Measurements from ENCODE around the gene JPH2.
A peak's percentile ranks its signal among the peaks of the same experiment; 100 is the strongest.

JPH2 gene

GRCh38 chr20:44102582-44102981 lies 84.4 kb downstream of the JPH2 start:
- no peak for DNase-seq (ENCODE audit: low read depth)

DNA sequence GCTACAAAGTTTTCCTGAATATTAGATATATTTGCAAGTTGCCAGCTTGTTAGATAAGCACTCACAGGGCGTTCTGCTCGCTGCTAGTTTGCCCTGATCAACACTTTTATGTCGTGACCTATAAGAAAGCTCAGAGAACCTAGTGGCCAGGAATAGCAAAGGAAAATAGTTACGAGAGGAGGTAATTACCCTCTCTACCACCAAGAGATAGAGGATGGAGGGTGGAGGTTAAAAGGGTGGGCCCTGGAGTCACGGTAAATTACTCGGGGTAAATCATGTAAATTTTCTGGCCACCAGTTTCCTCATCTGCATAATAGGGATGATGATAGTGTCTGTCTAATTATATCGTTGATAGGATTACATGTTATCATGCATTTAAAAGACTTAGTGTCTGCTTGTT lies 87.2 kb downstream of the JPH2 start:
- DNase-seq (ENCODE audit: low read depth): no peak

- DNase-seq (ENCODE audit: low read depth): no peak
These were observed 88.3 kb downstream of the JPH2 start for GRCh38 chr20:44098657-44099056.

DNA sequence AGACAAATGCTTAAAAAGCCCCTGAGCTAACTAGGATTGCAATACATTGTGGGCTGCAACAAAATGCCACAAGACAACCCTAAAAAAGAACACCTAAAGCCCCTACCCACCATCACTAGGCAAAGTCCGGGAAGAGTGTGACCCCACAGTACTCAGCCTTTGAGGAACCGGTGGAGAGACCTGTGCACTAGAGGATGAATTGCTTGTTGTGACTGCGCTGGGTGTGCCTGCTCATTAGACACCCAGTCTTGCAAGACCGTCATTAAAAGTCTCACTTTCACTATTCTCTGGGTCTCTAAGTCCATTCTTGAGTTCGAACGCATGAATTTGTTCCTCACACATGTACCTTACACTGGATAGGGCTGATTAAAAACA lies 88.7 kb downstream of the JPH2 start:
- DNase-seq (ENCODE audit: low read depth): no peak

- DNase-seq (ENCODE audit: low read depth): no peak
These were observed 89.3 kb downstream of the JPH2 start for GRCh38 chr20:44097521-44098255.

DNA sequence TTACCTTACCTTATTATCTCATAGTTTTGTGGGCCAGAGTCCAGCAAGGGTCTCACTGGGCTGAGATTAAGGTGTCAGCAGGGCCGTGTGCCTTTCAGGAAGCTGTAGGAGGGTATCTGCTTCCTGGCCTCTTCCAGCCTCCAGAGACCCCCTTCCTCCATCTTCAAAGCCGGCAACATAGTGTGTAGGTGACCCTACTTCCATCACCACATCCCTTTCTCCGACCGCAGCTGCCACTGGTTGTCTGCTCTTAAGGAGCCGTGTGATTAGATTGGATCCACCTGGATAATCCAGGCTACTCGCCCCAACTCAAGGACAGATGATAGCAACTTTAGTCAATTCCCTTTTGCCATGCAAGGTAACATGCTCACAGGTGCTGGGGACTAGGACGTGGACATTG lies 91.2 kb downstream of the JPH2 start:
- no peak for DNase-seq (ENCODE audit: low read depth)

- no peak for DNase-seq (ENCODE audit: low read depth)
These were observed 93.8 kb downstream of the JPH2 start for GRCh38 chr20:44093249-44093582.

- DNase-seq (ENCODE audit: low read depth): peak; percentile 25
These were observed 94.3 kb downstream of the JPH2 start for GRCh38 chr20:44092551-44093248.

DNA sequence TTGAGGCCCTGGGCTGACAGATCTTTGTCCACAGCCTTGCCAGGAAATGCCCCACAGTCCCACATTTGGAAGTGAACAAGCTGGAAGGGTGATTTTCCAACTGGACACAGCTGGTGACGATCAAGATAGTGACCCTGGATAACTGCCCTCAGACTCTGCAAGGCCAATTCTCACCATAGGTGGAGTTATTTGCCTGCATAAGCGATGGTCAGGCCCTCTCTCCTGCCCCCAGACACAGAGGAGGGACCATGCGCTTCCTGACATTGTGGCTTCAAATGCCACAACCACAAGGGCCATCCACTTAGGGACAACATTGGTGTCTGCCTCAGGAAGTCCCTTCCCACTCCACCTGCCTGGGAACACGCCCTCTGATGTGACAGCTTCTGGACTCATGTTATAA lies 96.0 kb downstream of the JPH2 start:
- DNase-seq (ENCODE audit: low read depth): no peak

DNA sequence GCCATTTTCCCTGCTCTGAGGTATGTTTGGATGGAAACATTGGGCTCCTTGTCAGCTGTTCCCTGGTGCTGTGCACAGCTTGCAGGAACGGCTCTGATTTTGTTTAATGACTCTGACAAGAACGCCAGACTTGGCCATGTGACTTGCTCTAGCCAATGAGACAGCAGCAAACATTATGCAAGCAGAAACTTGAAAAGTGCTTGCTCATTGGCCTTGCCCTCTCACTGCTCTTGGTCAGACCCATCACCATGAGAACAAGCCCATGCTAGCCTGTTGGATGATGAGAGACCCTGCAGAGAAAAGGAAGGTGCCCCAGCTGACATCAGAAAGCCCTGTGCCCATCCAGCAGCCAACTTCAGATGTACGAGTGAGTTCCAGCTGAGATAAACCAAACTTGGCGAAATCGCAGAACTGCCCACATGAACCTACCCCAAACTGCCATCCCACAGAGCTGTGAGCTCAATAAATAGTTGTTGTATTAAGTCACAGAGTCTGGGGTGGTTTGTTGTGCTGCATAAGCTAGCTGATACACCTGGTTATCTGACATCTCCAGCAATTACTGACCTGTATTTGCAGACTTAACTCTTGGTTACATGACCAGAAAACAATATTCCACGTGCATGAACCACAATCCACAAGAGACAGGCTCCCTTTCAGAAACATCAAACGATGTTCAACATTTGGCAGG lies 96.9 kb downstream of the JPH2 start:
- no peak for DNase-seq (ENCODE audit: low read depth)

DNA sequence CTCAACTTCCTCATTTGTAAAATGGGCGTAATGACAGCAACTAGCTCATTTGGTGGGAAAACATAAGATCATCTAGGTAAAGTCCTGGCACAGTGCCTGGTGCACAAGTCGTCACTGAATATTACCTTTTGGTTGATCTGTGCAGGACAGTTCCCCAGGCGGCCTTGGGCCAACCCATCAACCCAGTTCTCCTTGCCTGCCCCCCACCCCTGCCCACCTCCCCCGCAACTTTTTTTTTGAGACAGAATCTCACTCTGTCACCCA lies 99.2 kb downstream of the JPH2 start:
- no peak for DNase-seq (ENCODE audit: low read depth)

DNA sequence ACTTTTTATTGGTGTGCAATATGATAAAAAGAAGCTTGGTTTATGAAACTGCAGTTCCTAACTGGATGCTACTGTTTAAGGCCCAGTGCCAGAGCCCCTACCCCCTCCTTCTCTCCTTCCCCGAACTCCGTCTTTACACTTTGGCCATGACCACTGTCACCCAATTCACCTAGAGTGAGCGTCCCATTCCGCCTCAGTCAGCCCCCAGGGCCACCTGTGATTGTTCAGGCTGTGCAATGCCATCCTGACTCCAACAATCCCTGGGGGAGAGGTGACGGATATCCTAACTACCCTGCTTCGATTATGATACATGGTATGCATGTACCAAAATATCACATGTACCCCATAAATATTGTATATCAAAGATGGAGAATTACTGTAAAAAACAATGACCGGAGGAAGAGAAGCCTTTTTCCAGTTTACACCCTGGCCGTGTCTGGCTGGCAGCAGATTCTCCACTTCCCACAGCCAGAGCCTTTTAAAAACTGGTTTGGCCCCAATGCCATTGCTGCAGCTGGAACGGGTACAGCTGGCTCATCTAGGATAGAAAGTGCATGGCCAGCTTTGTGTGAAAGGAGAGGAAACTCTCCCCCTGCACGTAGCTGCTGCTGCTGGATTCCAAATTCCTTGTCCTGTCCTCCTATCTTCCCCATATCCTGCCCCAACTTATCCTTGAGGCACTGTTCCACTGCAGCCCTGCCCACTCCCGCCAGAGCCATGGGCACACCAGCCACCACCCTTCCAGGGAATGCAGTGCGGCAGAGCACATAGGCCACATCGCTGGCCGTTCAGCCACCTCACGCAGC lies 99.7 kb downstream of the JPH2 start:
- no peak for DNase-seq (ENCODE audit: low read depth)

DNA sequence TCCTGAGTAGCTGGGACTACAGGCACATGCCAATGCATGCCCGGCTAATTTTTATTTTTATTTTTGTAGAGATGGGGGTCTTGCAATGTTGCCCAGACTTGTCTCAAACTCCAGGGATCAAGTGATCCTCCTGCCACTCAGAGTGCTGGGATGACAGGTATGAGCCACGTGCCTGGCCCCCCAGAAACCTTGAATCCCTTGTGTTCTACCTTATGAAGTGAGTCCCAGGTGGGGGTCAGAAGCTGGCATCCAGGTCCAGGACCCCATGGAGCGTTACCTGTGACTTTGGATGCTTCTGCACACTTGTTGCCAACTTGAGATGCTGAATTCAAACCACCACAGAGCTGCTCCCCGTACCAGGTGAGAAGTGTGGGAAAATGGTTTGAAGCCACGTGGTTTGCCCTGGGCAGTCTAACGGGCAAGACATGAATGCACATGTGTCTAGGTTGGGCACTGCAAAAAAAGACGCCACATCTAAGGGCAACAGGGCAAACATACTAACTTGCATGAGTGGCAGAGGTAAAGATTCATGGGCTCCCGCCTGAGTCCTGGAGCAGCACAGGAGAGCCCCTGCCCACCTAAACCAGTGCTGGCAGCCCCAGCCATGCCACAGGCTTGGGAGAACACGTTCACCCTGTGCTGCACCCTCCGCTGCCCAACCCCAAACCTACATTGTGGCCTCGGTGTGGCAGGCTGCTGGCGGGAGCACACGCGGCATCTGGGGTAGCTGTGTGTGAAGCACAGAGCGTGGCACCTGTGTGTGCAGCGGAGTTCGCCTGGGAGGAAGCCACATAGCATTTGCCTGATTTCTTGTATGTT lies 101.2 kb downstream of the JPH2 start:
- DNase-seq (ENCODE audit: low read depth): no peak

GRCh38 chr20:44084891-44085290 lies 102.1 kb downstream of the JPH2 start:
- DNase-seq (ENCODE audit: low read depth): no peak

DNA sequence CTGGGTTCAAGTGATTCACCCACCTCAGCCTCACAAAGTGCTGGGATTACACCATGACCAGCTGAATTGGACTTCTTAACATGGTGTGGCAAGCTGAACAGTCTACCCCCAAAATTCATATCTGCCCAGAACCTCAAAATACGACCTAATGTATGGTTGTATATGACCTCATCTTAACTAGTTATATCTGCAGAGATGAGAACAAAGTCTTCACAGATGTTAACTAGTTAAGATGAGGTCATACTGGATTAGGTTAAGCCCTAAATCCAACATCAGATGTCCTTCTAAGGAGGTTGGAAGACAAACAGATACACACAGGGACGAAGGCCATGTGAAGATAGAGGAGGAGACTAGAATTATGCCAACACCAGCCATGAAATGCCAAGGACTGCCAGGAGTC lies 102.5 kb downstream of the JPH2 start:
- DNase-seq (ENCODE audit: low read depth): no peak

DNA sequence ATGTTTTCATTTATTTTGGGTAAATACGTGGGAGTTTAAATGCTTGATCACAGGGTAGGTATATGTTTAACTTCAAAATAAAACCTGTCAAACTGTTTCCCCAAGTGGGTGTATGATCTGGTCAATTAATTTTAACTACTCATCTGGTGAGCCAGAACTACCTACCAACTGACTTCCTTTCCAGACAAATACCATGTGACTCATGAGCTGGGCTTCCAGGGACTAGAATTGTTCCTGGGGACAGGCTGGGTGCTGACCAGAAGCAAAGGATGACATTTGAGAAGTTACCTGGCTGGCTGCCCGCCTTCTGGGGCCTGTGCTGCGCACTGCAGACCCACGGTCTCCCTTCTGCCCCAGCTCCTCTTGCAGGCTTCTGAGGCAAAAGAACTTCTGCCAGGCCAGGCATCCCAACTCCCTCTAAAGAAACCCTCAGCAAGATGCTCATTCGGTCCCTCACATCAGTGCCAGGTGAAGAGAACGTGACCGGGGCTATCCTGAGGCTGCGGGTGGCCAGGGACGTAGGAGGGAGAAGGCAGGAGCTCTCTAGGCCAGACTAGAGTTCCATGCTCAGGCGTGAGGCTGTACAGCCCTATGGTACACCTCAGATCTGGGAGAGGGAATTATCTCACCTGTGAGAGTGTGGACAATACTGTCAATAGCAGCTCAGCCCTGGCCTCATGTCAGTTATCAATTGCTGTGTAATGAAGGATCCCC lies 103.6 kb downstream of the JPH2 start:
- no peak for DNase-seq (ENCODE audit: low read depth)

DNA sequence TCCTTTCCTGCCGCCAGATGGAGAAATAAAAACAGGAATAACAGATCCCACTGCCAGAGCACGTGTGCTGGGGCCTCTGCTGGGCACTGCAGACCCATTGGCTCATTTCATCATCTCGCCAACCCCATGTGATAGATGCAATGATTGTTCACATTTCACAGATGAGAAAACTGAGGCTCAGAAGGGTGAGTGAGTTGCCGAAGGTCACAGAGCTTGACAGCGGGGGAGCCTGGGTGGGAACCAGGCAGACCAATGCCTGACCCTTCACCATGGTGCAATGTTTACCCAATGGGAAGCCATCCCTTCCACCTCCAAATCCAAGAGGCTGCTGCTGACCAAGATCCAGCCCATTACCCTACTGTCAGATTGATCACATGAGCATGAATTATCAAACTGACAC lies 105.1 kb downstream of the JPH2 start:
- no peak for DNase-seq (ENCODE audit: low read depth)

- no peak for DNase-seq (ENCODE audit: low read depth)
These were observed 105.5 kb downstream of the JPH2 start for GRCh38 chr20:44081476-44081875.

GRCh38 chr20:44080646-44081267 lies 106.2 kb downstream of the JPH2 start:
- peak; percentile 71 for DNase-seq (ENCODE audit: low read depth)

DNA sequence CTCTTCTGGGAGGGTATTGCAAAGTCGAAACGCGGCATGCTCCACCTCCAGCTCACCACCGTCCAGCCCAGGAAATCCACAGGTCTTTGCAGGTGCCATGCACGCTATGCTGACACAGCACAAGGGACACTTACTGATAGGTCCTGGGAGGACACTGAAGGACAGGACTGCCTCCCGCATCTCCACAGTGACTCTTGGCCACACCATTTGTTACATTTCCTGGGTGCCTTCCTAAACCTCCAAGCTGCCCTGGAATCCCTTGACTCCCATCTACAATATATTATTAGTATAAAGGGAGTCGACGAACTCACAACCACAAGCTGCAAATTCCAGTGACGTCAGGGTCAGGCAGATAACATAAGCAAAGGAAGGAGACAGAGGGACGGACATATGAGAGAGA lies 106.9 kb downstream of the JPH2 start:
- DNase-seq (ENCODE audit: low read depth): no peak

DNA sequence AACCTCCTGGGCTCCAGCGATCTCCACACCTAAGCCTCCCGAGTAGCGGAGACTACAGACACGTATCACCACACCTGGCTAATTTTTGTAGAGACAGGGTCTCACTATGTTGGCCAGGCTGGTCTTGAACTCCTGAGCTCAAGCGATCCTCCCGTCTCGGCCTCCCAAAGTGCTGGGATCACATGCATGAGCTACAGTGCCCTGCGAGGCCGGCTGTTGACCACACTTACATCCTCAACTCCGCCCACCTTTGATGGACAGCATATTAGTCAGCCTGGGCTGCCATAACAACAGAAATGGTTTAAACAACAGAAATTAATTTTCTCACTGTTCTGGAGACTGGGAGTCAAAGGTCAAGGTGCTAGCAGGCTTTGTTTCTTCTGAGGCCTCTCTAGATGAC lies 107.7 kb downstream of the JPH2 start:
- no peak for DNase-seq (ENCODE audit: low read depth)
